ENCODE data around the gene ACP5.
"Not testable (repeated sequence)": the region's sequence is repeated elsewhere in the genome, so short reads cannot be mapped to it uniquely, and the experiment has no call there.

ACP5 gene

DNA sequence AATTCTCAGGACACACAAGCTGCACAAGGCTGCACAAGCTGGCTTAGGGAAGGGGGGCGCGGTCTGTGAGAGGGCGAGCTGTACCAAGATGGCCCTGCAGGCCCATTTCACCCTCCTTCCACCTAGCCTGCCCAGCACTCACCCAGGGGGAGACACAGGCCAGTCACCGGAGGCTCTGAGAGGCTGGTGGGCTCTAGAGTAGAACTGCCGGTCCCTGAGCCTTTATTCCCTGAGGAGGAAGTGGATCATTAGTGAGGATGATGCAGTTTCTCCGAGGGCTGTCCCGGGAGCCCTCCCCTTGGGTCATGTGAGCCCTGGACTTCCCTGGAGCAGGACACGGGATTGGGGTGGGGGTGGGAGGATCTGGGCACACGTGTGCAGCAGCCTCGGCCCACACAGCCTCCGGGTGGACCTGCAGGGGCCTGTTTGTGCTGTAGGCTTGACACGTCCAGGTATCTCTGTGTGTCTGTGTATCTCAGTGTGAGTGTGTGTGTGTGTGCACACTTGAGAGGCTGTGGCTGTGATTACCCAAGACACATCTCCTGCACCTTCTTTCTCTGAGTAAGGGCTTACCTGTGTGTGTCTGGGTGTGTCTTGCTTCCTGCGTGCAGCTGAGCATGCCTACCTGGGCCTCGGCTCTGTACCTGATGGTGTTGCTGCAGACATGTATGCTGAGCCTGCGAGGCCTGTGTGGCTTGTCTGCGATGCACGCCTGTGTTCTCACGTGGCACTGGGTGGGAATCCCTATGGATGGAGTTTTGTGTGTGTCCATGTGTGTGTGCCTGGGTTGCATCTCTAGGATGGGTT is at the start of gene ACP5:
Gene ACP5, minus strand, starts transcription at position 195 of the 807 bp plus-strand sequence. CDS start 328 bp downstream, outside the sequence.
- DNase-seq (ENCODE audit: low read depth), result no peak
- peak within 1 kb of the TSS; percentile 20 for H3K4me3 ChIP-seq (ENCODE audit: low read depth, low read length)
- TF ChIP-seq, protein P1, sequence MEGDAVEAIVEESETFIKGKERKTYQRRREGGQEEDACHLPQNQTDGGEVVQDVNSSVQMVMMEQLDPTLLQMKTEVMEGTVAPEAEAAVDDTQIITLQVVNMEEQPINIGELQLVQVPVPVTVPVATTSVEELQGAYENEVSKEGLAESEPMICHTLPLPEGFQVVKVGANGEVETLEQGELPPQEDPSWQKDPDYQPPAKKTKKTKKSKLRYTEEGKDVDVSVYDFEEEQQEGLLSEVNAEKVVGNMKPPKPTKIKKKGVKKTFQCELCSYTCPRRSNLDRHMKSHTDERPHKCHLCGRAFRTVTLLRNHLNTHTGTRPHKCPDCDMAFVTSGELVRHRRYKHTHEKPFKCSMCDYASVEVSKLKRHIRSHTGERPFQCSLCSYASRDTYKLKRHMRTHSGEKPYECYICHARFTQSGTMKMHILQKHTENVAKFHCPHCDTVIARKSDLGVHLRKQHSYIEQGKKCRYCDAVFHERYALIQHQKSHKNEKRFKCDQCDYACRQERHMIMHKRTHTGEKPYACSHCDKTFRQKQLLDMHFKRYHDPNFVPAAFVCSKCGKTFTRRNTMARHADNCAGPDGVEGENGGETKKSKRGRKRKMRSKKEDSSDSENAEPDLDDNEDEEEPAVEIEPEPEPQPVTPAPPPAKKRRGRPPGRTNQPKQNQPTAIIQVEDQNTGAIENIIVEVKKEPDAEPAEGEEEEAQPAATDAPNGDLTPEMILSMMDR (conservative IDR thresholded peaks at IDR 0.05; ENCODE audit: low read depth, low read length), result no peak

DNA sequence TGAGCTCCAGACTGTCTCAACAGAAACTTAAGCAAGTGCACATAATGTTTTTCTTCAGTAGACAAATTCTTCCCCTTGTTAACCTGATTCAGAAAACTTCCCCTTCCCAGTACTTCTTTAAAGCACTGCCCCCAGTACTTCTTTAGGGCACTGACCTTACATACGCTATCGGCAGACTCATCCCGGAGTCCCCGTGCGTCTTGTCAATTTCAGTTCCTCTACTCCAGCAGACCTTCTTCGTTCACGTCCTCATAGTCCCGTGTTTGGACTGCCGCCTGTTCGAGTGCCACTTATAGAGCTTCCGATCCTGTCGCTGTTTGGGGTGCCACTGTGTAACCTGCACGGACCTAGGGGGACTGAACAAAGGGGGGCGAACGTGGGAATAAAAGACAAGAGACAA is 48.8 kb upstream of the ACP5 start:
- H3K4me3 ChIP-seq (ENCODE audit: low read depth, low read length), result no peak overlapping the region
- TF ChIP-seq, protein P1 (conservative IDR thresholded peaks at IDR 0.05; ENCODE audit: low read depth, low read length), result no peak
- no peak for DNase-seq (ENCODE audit: low read depth)

DNA sequence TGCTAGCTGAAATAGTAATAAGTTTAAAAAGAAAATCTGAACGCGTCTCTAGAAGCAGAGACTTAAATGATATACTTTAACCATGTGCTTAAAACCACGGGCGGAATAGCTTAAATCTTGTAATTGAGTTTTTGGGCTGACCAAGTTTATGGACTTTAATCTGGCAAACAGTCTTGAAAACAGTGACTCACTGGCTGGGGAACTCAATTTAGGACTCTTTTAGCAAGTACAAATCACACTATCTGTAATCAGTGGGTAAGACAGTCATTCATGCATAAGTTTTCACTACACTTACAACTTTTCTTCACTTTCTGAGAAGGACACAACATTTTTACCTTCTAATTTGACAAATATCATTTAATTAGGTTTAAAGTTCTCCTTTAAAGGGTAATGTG is 46.6 kb upstream of the ACP5 start:
- TF ChIP-seq, protein P1 (conservative IDR thresholded peaks at IDR 0.05; ENCODE audit: low read depth, low read length), result no peak
- DNase-seq (ENCODE audit: low read depth), result peak; percentile 37
- no peak overlapping the region for H3K4me3 ChIP-seq (ENCODE audit: low read depth, low read length)

DNA sequence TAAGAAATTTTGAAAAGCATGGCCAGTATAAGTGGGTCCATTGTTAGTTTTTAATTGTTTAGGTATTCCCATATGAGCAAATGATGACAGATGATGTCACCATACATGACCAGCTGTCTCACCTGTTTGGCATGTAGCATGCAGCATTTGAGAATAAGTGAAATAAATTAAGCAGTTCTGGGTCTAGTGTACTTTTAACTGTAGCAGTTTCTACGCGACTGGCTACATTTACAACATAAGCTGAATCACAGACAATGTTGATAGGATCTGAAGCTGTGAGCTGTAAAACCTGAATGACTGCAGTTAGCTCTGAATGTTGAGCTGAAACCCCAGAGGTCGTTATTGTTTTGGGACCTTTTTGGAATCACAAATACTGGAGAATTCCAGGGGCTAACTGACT is 45.0 kb upstream of the ACP5 start:
- not testable (repeated sequence) for H3K4me3 ChIP-seq (ENCODE audit: low read depth, low read length); DNase-seq (ENCODE audit: low read depth)

GRCh38 chr19:11620553-11620952 is 43.1 kb upstream of the ACP5 start:
- DNase-seq (ENCODE audit: low read depth), result no peak
- no peak overlapping the region for H3K4me3 ChIP-seq (ENCODE audit: low read depth, low read length)
- TF ChIP-seq, protein P1 (conservative IDR thresholded peaks at IDR 0.05; ENCODE audit: low read depth, low read length), result no peak

DNA sequence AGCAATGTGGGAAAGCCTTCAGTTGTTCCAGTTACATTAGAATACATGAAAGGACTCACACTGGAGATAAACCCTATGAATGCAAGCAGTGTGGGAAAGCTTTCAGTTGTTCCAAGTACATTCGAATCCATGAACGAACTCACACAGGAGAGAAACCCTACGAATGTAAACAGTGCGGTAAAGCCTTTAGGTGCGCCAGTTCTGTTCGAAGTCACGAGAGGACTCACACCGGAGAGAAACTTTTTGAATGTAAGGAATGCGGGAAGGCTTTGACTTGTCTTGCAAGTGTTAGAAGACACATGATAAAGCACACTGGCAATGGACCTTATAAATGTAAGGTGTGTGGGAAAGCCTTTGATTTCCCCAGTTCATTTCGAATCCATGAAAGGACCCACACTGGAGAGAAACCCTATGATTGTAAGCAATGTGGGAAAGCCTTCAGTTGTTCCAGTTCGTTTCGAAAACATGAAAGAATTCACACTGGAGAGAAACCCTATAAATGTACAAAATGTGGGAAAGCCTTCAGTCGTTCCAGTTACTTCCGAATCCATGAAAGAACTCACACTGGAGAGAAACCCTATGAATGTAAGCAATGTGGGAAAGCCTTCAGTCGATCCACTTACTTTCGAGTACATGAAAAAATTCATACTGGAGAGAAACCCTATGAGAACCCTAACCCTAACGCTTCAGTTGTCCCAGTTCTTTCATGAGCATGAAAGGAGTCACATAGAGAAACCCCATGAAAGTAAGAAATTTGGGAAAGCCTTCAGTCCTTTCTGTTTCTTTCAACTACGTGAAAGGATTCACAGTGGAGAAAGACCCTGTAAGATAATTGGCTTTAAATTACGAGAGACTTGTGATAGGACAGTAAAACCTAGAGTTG is 40.0 kb upstream of the ACP5 start:
- TF ChIP-seq, protein P1 (conservative IDR thresholded peaks at IDR 0.05; ENCODE audit: low read depth, low read length), result no peak
- no peak for DNase-seq (ENCODE audit: low read depth)
- H3K4me3 ChIP-seq (ENCODE audit: low read depth, low read length), result no peak overlapping the region

DNA sequence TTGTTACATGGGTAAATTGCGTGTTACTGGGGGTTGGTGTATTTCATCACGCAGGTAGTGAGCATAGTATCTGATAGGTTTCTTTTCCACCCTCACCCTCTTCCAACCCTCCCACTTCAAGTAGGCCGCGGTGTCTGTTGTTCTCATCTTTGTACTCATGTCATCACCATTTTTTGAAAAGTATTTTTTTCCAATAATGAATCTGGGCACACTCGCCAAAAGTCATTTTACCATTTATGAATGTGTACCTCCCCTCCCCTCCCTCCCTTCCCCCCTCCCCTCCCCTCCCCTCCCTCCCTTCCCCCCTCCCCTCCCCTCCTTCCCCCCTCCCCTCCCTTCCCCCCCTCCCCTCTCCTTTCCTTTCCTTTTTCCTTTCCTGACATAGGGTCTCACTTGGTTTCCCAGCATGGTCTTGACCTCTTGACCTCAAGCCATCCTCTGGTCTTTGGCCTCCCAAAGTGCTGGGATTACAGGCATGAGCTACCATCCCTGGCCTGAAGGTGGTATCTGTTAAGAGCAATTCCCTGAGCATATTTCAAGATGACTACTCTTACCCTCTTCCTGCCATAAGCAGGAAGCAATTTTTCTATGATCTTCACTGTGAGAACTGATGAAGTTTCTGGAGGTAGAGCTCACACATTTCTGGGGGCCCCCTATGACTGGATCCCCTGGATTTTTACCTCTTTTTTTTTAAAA is 35.5 kb upstream of the ACP5 start:
- DNase-seq (ENCODE audit: low read depth), result no peak
- TF ChIP-seq, protein P1 (conservative IDR thresholded peaks at IDR 0.05; ENCODE audit: low read depth, low read length), result no peak
- no peak overlapping the region for H3K4me3 ChIP-seq (ENCODE audit: low read depth, low read length)

Data from choroid plexus epithelial cell (primary cell).